Activated CD8-positive, alpha-beta memory T cell treated with anti-CD3 and anti-CD28 coated beads for 36 hours (primary cell): ENCODE data around the gene EFHD1. TPM values are rescaled to one million over a fixed set of nuclear protein-coding genes. Genes with fewer than 3 reads are reported as not detected.

Source experiments
- CTCF ChIA-PET: fragments of 350-600 bp; sonication (Branson Sonifier 250); formaldehyde crosslinking; loops from one replicate; lab custom pipeline; 2021; ENCODE audit warnings: antibody characterized with exemption; lab: Charles Lee
- POLR2A ChIA-PET: fragments of 350-600 bp; sonication (Branson Sonifier 250); formaldehyde crosslinking; loops from one replicate; lab custom pipeline; 2021; ENCODE audit warnings: antibody characterized with exemption; lab: Charles Lee
- total RNA-seq, 2 experiments: library from RNA; stranded (reverse); gene quantifications; one replicate each; pipeline ENCODE4 v1.2.3, GENCODE V29; 2021

EFHD1 gene
- total RNA-seq, 2 experiments from 2014 or later, result 0.17 to 0.51 TPM

DNA sequence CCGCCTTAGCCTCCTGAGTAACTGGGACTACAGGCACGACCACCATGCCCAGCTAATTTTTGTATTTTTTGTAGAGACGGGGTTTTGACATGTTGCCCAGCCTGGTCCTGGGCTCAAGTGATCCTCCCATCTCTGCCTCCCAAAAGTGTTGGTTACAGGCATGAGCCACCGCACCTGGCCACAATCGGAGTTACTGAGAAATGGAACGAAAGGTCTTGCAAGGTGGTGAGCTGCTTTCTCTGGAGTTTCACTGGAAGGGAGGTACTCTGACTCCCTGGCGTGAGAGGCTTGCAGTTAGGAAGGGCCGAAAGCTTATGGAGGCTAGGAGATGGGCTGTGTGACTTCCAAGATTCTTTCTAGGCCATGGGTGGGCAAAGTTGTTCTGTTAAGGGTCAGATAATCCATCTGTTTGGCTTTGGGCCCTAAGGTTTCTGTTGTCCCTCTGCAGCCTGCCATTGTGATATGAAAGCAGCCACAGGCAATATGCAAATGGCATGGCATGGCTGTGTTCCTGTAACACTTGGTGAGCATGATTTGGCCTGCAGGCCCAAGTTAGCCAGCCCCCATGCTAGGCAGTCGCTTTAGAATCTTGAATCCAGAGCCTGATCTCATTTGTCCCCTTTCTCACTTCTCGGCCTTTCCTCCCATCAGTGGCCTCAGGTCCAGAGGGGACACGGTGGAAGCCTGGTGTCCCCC, 7.9 kb downstream of the EFHD1 start:
- CTCF ChIA-PET, result interaction anchor here (0.7 kb wide), 1 partner anchor 314 kb away, joined by 5 read pairs; no protein-coding TSS in a partner anchor

DNA sequence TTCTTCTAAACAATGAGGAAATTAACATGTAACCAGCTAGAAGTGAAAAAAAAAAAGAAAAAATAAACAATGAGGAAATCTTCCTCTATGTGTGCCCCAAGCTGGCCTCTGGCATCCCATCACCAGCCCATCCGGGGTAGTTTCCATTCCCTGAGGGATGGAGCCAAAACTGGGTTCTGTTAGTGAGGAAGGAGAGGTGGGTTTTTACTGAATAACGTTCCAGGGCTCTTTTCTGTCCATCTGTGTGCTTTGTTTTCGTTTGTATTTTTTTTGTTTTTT, 9.7 kb downstream of the EFHD1 start:
- CTCF ChIA-PET, result no interaction called here
- POLR2A ChIA-PET, result interaction anchor here (0.7 kb wide), 1 partner anchor 24 kb away, joined by 3 read pairs; no protein-coding TSS in a partner anchor

More for the DNA sequence above, 7.9 kb downstream of the EFHD1 start:
- POLR2A ChIA-PET, result no interaction called here

DNA sequence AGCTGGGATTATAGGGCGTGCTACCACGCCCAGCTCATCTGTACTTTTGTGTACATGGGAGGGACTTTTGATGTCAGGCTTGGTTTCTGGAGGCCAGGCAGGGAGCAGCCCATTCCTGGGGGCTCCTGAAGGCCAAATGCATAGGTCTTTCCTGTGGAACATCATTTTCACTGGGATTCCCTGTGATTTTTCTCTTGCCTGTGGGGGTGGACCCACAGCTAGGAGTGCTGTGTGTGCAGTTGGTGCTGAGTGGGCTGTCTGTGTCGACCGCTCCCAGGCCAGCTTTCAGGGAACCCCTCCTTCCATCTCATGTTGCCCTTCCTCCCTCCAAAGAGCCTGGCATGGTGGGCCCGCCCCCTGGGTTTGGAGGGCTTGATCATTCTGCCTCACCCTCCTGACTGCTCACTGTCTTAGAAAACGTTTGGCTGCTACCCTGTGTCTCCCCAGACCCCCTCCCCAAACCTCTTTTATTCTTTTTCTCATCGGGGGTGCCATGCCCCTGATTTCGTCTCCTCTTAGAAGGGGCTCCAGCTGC, 10.5 kb downstream of the EFHD1 start:
- POLR2A ChIA-PET, result no interaction called here

DNA sequence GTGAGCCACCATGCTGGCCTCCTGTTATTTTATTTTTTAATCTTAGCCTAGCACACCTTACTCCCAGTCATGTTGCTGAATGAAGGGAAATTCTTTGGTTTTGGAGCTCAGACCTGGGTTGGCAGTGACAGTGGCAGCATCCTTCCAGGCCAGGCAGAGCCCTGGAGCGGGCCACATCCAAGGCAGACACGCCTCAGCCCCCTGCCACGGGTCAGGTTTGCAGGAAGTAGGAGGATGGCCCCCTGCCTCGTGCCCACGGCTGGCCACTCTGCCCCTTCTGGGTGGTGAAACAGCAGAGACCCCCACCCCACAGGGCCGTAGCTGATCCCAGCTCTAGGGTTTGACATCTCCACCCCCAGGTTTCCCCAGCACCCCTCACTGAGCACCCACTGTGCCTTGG, 11.7 kb downstream of the EFHD1 start:
- CTCF ChIA-PET, result interaction anchor here (0.7 kb wide), 1 partner anchor 216 kb away, joined by 4 read pairs; no protein-coding TSS in a partner anchor
- POLR2A ChIA-PET, result no interaction called here

More for the DNA sequence above, 10.5 kb downstream of the EFHD1 start:
- CTCF ChIA-PET, result interaction anchor here (0.7 kb wide), 1 partner anchor 308 kb away, joined by 3 read pairs; no protein-coding TSS in a partner anchor

DNA sequence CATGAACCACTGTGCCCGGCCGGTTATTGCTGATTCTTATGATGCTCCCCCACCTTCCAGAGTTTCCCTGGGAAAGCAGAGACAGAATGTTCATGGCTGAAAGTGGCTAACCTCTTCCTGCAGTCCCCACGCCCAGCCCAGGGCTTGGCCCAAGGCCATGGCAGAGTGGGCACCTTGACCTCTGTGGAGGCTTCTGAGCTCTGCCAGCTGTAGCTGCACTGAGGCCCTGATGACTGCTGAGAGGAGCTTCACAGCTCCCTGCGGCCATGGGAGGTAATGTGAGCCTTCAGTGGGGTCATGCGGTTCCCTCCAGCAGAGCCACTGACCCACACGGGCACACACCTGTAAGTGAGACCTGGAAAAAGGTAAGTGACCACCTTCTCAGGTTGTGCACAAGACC, 13.3 kb downstream of the EFHD1 start:
- ChIA-PET CTCF (interaction anchor here (0.7 kb wide), 2 partner anchors 14 to 41 kb away, joined by 3 to 11 read pairs; no protein-coding TSS in a partner anchor), POLR2A (no interaction called here)

DNA sequence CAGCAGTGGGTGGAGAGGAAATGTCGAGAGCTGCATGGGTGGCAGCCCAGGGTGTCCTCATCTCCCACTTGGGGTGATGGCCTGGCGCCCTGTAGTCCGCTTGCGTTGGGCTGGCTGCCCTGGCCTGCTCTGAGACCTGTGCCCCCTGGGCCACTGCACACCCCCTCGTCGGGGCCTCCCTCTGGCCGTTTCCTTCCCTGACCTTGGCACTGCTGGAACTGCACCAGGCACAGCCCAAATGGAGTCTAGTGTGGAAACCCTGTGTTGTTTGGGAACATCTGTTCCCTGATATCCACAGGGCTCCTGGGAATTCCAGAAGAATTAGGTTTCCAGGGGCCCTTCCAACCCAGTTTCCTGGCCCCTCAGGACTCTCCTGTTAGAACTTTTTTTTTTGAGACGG, 13.9 kb downstream of the EFHD1 start:
- CTCF ChIA-PET, result no interaction called here

DNA sequence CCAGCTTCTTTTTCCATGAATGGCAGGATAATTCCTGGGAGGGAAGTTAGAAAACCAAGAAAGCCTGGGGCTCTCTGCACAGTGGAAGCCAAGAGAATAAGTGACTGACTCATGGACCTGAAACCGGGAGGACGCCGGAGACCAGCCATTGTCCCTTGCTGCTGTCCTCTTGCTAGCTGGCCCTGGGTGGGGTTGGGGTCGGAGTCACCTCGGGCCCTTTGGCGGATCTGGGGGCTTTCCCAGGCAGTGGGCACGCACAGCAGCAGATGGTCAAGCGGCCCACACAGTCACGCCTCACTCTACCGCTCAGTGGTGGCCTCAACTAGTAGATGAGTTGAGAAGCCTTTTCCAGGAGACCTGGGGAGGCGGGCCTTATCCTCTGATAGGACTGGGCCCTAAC, 15.6 kb downstream of the EFHD1 start:
- CTCF ChIA-PET, result no interaction called here
- POLR2A ChIA-PET, result no interaction called here

More for the DNA sequence above, 13.9 kb downstream of the EFHD1 start:
- POLR2A ChIA-PET, result no interaction called here

DNA sequence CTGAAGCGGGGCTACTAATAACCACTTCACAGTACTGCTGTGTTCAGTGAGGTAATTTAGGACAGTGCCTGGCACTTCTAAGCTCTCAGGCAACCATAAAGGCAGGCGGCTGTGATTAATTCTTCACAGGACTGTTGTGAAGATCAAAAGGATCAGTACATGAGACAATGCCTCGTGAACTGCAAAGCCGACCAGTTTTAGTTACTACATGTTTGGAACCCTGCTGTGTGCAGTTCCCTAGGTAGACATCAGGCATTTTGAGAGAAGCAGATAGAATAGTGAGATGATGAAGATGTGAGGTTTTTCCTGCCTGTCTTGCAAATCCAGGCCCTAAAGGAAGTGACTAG, 19.1 kb downstream of the EFHD1 start:
- ChIA-PET CTCF (no interaction called here), POLR2A (no interaction called here)

DNA sequence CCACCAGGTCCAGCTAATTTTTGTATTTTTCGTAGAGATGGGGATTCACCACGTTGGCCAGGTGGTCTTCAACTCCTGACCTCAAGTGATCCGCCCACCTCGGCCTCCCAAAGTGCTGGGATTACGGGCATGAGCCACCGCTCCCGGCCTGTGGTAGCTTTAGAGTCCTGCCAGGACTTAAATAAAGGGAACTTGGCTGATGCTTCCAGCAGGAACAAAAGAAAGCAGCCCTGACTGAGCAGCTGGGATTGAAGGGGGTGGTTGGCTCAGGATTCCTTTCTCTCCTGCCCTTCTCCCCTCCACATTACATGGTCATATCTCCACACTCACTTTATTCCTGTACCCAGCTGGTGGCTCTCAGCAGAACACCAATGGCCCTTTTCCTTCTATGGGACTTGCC, 20.0 kb downstream of the EFHD1 start:
- ChIA-PET CTCF (interaction anchor here (0.7 kb wide), 1 partner anchor 10 kb away, joined by 4 read pairs; no protein-coding TSS in a partner anchor), POLR2A (no interaction called here)

DNA sequence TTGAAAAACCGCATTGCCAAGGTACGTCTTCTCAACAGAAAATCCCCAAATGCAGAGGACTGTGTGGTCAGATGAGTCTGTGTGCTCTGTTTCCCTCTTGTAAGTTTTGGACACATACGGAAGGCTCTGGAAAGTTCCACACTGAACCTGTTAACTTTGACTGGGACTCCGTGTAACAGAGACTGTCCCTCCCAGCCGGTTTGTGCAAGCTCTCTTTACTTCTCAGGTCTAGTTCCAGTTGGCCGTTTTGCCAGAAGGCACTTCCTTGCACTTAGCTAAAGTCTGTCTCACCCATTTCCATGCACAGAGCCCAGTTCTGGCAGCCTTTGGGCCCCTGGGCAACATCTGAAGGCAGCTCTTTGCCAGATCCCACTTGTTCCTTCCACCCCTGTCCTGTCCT, 22.0 kb downstream of the EFHD1 start:
- POLR2A ChIA-PET, result interaction anchor here (0.7 kb wide), 1 partner anchor 285 kb away, joined by 3 read pairs; no protein-coding TSS in a partner anchor

DNA sequence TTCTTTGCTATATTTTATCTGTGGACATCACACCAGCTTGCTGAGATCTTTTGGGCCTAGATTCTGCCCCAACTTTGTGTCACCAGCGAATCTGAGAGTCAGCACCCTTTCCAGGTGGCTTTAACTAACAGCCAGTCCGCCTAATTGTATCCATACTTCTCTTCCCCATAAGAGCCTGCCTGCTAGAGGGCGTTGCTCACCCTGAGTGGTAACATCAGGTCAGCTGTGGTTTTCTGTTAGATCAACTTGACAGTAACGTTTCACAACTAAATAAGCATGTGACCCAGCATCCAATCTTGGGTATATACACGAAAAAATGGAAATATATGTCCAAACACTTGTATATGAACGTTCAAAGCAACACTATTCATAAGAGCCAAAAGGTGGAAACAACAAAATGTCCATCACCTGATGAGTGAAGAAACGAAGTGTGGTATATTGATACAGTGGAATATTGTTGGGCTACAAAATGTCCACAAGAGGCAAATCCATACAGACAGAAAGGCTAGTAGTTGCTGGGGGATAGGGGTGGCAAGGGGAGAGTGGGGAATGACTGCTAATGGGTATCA, 24.9 kb downstream of the EFHD1 start:
- ChIA-PET POLR2A (no interaction called here), CTCF (no interaction called here)

More for the DNA sequence above, 22.0 kb downstream of the EFHD1 start:
- CTCF ChIA-PET, result interaction anchor here (0.6 to 0.7 kb wide), 2 partner anchors 9 to 18 kb away, joined by 3 read pairs; no protein-coding TSS in a partner anchor

DNA sequence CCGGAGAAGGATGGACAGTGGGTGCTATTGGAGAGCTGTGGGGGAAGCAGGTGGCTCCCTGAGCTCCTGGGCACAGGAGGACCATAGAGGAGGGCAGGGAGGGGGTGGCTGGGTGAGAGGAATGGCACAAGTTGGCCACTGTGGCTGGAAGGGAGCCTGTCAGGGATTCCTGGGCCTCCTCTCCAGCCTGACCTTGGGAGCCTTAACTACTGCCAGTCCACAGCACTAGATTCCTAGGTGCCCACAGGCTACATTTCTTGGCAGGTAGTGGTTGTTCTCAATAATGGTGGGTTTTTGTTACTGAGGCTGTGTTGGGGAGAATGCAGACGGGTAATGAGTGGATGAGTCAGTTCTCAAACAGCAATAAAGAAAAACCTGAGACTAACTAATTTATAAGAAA, 26.0 kb downstream of the EFHD1 start:
- ChIA-PET POLR2A (no interaction called here), CTCF (no interaction called here)

DNA sequence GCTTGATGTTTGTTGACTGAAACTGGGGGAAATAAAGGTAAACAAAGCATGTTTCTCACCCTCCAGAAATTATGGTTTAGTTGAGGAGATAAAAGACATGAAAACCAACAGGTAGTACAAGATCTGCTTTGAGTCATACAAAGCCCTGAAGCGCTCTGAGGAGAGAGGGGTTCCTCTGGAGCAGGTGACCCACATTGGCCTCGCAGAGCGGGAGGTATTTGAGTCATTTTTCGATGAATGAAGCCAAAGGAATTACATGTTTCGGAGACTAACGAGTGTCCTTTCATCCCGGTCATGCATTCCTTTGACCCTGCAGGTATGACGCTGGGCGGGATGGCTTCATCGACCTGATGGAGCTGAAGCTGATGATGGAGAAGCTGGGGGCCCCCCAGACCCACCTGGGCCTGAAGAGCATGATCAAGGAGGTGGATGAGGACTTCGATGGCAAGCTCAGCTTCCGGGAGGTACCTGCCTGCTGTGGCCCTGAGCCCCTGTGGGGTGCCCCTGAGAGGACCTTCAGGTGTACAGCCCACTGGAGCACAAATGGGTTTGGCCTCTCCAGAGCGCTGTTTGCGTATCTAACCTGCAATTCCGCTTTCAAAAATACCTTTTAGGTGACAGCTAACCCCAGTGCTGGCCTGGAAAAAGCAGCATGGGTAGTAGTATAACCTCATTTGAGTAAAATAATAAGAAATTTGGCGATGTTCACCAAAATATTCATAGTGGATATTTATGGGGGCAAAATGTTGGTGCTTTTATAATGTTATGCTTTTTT, 29.3 kb downstream of the EFHD1 start:
- CTCF ChIA-PET, result no interaction called here
- POLR2A ChIA-PET, result no interaction called here

DNA sequence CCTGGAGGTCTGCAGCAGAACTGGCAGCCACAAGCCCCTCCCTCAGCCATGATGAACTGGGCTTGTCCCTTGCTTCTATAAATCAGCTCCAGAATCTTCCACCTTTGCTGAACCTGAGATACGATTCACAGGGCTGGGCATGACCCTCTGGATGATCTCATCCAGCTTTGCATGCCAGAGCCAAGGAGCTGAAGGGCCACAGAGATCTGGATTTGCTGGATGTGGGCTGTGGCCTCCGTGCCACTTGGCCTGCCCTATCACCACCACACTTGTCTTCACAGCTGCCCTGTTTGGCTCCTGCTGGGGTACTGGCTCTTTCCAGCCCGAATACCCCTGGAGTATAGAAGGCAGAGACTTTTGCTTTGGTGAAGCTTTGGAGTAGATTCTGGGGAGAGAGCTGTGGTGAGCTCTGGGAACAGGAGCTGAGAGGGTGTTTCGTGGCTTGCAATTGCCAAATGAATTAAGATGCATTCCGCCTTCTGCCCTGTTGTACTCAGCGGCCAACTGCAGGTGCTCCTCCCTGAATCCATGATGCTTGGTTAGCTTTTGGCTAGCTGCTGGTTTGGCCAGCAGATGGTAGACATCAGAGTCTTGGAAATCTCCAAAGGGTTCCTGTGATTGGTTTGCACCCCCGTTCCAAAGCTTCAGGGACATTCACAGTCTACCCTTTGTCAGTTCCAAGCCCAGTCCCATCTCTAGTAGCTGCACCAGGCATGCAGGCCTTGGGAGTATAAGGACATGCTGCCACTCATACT, 32.8 kb downstream of the EFHD1 start:
- CTCF ChIA-PET, result no interaction called here
- POLR2A ChIA-PET, result interaction anchor here (0.6 kb wide), 1 partner anchor 23 kb away, joined by 3 read pairs; no protein-coding TSS in a partner anchor

DNA sequence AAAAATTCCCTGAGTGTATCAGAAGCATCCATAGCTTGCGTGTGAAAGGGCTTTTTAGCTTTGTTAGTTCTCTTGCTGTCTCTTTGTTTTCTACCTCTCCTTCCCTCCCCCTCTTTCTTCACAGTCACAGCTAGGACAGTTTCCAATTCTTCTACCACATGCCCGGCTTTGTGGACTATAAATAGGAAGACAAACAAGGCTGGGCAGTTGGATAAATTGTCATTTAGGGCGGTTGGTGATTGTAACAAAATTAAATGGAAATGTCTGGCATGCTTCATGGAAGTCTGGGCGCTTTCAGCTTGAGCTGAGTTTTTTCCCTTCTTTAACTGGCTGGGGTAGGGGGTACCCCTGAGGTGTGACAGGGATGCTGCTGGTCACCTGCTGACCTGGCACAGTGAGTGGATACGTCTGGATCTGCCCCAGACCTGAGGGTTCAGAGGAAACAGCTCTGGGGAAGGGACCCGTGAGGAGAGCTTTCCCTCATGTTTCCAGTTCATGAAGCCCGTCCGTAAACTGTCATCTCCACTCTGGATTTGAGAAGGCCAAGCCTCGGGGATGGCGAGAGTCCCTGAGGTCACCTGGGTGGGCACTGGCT, 34.7 kb downstream of the EFHD1 start:
- ChIA-PET POLR2A (no interaction called here), CTCF (interaction anchor here (1.0 kb wide), 1 partner anchor 56 kb away, joined by 3 read pairs; no protein-coding TSS in a partner anchor)

DNA sequence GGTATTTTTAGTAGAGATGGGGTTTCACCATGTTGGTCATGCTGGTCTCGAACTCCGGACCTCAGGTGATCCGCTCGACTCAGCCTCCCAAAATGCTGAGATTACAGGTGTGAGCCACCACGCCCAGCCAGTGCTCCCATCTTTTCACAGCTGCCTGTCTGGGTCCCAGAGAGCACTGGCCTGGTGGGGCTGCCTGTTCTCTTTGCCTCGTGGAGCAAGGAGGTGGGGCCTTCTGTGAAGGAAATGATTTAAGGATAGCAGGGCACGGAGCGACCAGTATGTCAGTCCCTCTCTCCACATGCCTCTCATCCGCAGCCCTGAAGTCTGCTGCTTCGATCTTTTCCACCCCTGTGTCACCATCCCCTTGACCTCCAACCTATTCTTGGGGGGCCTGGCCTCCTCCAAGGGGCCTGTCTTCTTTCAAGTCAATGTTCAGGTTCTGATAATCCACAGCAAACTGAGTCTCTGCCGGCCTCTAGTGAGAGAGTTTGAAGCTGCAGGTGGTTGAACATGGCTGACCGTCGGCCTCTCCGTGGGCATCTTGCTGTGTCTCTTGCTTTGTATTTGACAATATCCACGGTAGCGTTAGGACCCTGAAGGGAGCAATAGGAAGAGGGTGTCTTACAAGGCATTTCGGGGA, 35.5 kb downstream of the EFHD1 start:
- ChIA-PET CTCF (interaction anchor here (1.0 kb wide), 1 partner anchor 57 kb away, joined by 3 read pairs; no protein-coding TSS in a partner anchor), POLR2A (no interaction called here)

DNA sequence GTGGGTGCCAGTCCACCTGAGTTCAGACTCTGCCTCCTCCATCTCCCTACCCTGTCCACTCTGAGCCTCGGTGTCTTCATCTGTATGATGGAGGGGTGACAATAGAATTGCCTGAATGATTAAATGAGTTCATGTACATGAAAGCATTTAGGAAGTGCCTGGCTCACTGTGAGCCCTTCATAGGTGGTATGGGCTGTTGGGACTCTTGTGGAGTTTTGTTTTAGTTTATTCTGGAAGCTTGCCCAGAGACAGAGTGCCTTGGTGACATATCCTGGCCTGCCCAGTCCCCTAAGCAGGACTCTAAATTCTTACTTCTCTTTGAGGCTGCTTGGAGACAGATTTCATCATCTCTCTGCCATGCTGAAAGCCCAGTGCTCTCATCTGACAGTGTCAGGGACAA, 39.2 kb downstream of the EFHD1 start:
- CTCF ChIA-PET, result interaction anchor here (0.6 kb wide), 1 partner anchor 97 kb away, joined by 5 read pairs; no protein-coding TSS in a partner anchor

DNA sequence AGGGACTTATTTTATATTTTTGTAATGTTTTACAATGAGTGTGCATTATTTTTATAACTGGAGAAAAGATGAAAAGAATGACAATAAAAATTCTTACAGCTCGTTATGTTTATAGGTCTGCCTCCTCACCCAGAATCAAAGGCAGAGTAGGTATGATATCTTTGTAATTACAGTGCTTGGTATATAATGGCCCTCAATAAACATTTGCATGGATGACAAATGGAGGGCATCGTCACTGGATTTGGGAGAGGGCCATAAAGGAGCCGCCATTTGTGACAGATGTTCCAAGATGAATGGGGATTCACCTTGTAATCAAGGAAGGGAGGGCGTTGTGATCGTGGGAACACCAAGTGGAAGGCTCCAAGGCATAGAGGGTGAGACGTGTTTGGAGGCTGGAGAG, 41.1 kb downstream of the EFHD1 start:
- POLR2A ChIA-PET, result no interaction called here

More for the DNA sequence above, 39.2 kb downstream of the EFHD1 start:
- POLR2A ChIA-PET, result no interaction called here

More for the DNA sequence above, 41.1 kb downstream of the EFHD1 start:
- CTCF ChIA-PET, result no interaction called here
